ENCODE results near the gene NXNL1. TPM values are rescaled to one million over a fixed set of nuclear protein-coding genes. Genes with fewer than 3 reads are reported as not detected.

Gene NXNL1
- total and polyA plus RNA-seq, 2 of the 13 experiments (the other 11 are each of a cell fraction or from before 2014, with no cell fraction given), result not detected

- TF ChIP-seq TRAFD1 (CRISPR knock-in tag; IDR thresholded peaks at IDR 0.05; ENCODE audit: borderline replicate concordance), result no peak
- peak; percentile 71 for TF ChIP-seq MNT (IDR thresholded peaks at IDR 0.05)
- TF ChIP-seq ZNF737 (CRISPR knock-in tag; IDR thresholded peaks at IDR 0.05; ENCODE audit: borderline replicate concordance), result no peak
- TF ChIP-seq CREM (IDR thresholded peaks at IDR 0.05), result peak; percentile 92
- TF ChIP-seq CREM (CRISPR knock-in tag; IDR thresholded peaks at IDR 0.05), result no peak
- TF ChIP-seq ZNF343 (CRISPR knock-in tag; IDR thresholded peaks at IDR 0.05), result peak; percentile 82
- no peak for TF ChIP-seq RAD21 (CRISPR knock-in tag; IDR thresholded peaks at IDR 0.05)
- TF ChIP-seq IKZF4 (CRISPR knock-in tag; IDR thresholded peaks at IDR 0.05; ENCODE audit: borderline replicate concordance, low read depth, not compliant biosample characterization), result no peak
- no peak for TF ChIP-seq TOE1 (CRISPR knock-in tag; IDR thresholded peaks at IDR 0.05)
- no peak for TF ChIP-seq CENPBD1 (CRISPR knock-in tag; IDR thresholded peaks at IDR 0.05; ENCODE audit: borderline replicate concordance, low read depth)
- TF ChIP-seq E2F1 (CRISPR knock-in tag; IDR thresholded peaks at IDR 0.05), result peak; percentile 88
- TF ChIP-seq PHF5A (CRISPR knock-in tag; IDR thresholded peaks at IDR 0.05; ENCODE audit: low read depth, unreplicated experiment), result peak; percentile 36
- peak; percentile 84 for TF ChIP-seq ETV5 (CRISPR knock-in tag; IDR thresholded peaks at IDR 0.05; ENCODE audit: borderline replicate concordance)
- TF ChIP-seq ZNF792 (CRISPR knock-in tag; IDR thresholded peaks at IDR 0.05), result 0 out of 2 replicates have a peak, but pooled peaks have one; percentile 60
- TF ChIP-seq SIN3B (IDR thresholded peaks at IDR 0.05; ENCODE audit: low read length), result no peak
- peak; percentile 90 for TF ChIP-seq CREB1 (IDR thresholded peaks at IDR 0.05)
- TF ChIP-seq CREB1 (CRISPR knock-in tag; IDR thresholded peaks at IDR 0.05), result peak; percentile 88
- TF ChIP-seq ZNF136 (CRISPR knock-in tag; IDR thresholded peaks at IDR 0.05; ENCODE audit: low read depth), result no peak
- TF ChIP-seq HDAC1 (CRISPR knock-in tag; IDR thresholded peaks at IDR 0.05), result peak; percentile 86
- TF ChIP-seq CBX2 (IDR thresholded peaks at IDR 0.05; ENCODE audit: low read depth, low read length), result no peak
- no peak for TF ChIP-seq CBX2 (CRISPR knock-in tag; IDR thresholded peaks at IDR 0.05; ENCODE audit: low read depth)
- peak; percentile 54 for TF ChIP-seq KDM5B (CRISPR knock-in tag; IDR thresholded peaks at IDR 0.05; ENCODE audit: borderline replicate concordance)
- TF ChIP-seq PLRG1 (conservative IDR thresholded peaks at IDR 0.05), result no peak
- peak; percentile 38; the same call in 1 of the 2 replicates for TF ChIP-seq ZNF607 (CRISPR knock-in tag; IDR thresholded peaks at IDR 0.05; ENCODE audit: borderline replicate concordance)
- TF ChIP-seq CCAR2 (optimal IDR thresholded peaks at IDR 0.05; ENCODE audit: low read depth, low read length), result no peak
- no peak for TF ChIP-seq ZNF431 (CRISPR knock-in tag; IDR thresholded peaks at IDR 0.05; ENCODE audit: borderline replicate concordance, low read depth)
- TF ChIP-seq TP53 (CRISPR knock-in tag; conservative IDR thresholded peaks at IDR 0.05), result no peak
- no peak for TF ChIP-seq TBX3 (IDR thresholded peaks at IDR 0.05; ENCODE audit: borderline replicate concordance)
Observed at GRCh38 chr19:17419621-17420474, 40.9 kb downstream of the NXNL1 start, which contains the start of gene MVB12A (continued).

Measured in HepG2 (cell line).